Panc1 (cell line): ENCODE data around the gene TAPBPL. TPM values are rescaled to one million over a fixed set of nuclear protein-coding genes. Genes with fewer than 3 reads are reported as not detected.

ENCODE experiments used
- ATAC-seq: fragments of 200-7000 bp; cut with Tn5 transposase; 2 replicates; pipeline ENCODE4 v1.9.1; 2020; ENCODE audit warnings: mild to moderate bottlenecking, moderate library complexity
- Bru-seq: library from RNA; stranded (reverse); fragments of 400-500 nt; gene quantifications from one replicate; lab custom pipeline; 2021; lab: Mats Ljungman, UMichigan
- BruChase-seq, 2 experiments: library from RNA; stranded (reverse); fragments of 400-500 nt; gene quantifications; one replicate each; lab custom pipeline; 2021; lab: Mats Ljungman, UMichigan
- BruUV-seq: library from RNA; stranded (reverse); fragments of 400-500 nt; replicated peaks from 2 replicates; lab custom pipeline; 2021; lab: Mats Ljungman, UMichigan
- CTCF ChIA-PET: fragments of 300-600 bp; sonication (Branson Sonifier 250); formaldehyde crosslinking; loops from one replicate; lab custom pipeline; 2022; ENCODE audit warnings: antibody characterized with exemption; lab: Charles Lee
- POLR2A ChIA-PET: fragments of 300-600 bp; sonication (Branson Sonifier 250); formaldehyde crosslinking; loops from one replicate; lab custom pipeline; 2022; ENCODE audit warnings: antibody characterized with exemption; lab: Charles Lee
- DNase-seq: peaks from one replicate; pipeline ENCODE4 v3.0.0-alpha.2; 2010; ENCODE audit warnings: low read depth, low spot score
- H3K27ac ChIP-seq: 2 replicates; pipeline ENCODE4 v1.5.1; 2011; ENCODE audit warnings: mild to moderate bottlenecking, low read length, inconsistent platforms
- H3K27me3 ChIP-seq: fragments of 200-500 bp; sonication (Bioruptor generic); 2 replicates; pipeline ENCODE4 v1.6.0; 2014; ENCODE audit warnings: low read length, inconsistent platforms; ENCODE audit not compliant: control insufficient read depth, insufficient read depth
- H3K36me3 ChIP-seq: fragments of 200-500 bp; sonication (Bioruptor generic); 2 replicates; pipeline ENCODE4 v1.5.1; 2014; ENCODE audit warnings: inconsistent platforms, mild to moderate bottlenecking, low read length, moderate library complexity; ENCODE audit not compliant: control insufficient read depth, insufficient read depth
- H3K4me1 ChIP-seq: 2 replicates; pipeline ENCODE4 v1.5.1; 2011; ENCODE audit warnings: inconsistent platforms, mild to moderate bottlenecking, low read length, moderate library complexity; ENCODE audit not compliant: control insufficient read depth, insufficient read depth
- H3K4me3 ChIP-seq, 2 experiments: 2 replicates each; pipeline ENCODE4 v1.5.1; 2011 to 2012; ENCODE audit warnings: low read depth in 2 of 2, low read length in 2 of 2, mild to moderate bottlenecking in 2 of 2, inconsistent platforms in 1 of 2, moderate library complexity in 1 of 2
- H3K9me3 ChIP-seq: fragments of 200-500 bp; sonication (Bioruptor generic); 2 replicates; pipeline ENCODE4 v1.5.1; 2014; ENCODE audit warnings: low read depth, mild to moderate bottlenecking, inconsistent platforms, low read length, moderate library complexity; ENCODE audit not compliant: control insufficient read depth, insufficient read depth
- POLR2AphosphoS5 ChIP-seq: IDR thresholded peaks from 2 replicates; pipeline ENCODE4 v1.6.1; 2012; ENCODE audit warnings: mild to moderate bottlenecking, low read depth, low read length, moderate library complexity
- SIN3A ChIP-seq: IDR thresholded peaks from 2 replicates; pipeline ENCODE4 v1.6.1; 2012; ENCODE audit warnings: low read depth, mild to moderate bottlenecking, low read length, moderate library complexity, borderline replicate concordance; ENCODE audit not compliant: insufficient read depth
- TCF7L2 ChIP-seq: IDR thresholded peaks from 2 replicates; pipeline ENCODE4 v1.6.1; 2011; ENCODE audit warnings: mild to moderate bottlenecking, low read depth, low read length, inconsistent platforms
- in situ Hi-C: cut with HindIII; loops from 2 replicates; pipeline ENCODE4 v1.10.0; 2016; ENCODE audit warnings: low sequenced_read_pairs, low pct_unique_long_range_greater_than_20kb
- intact Hi-C: fragments of 100-400 bp; cut with micrococcal nuclease; formaldehyde crosslinking; loops from one replicate; pipeline ENCODE4 v1.10.0; 2022; ENCODE audit not compliant: unreplicated experiment
- long read RNA-seq: library from polyadenylated mRNA; unstranded; transcript quantifications from one replicate; pipeline ENCODE4 v2.0.0, GENCODE V29; 2021; ENCODE audit not compliant: unreplicated experiment
- polyA plus RNA-seq: library from polyadenylated mRNA; unstranded; fragments of >200 nt; gene quantifications from one replicate; pipeline ENCODE4 v1.2.1, GENCODE V29; 2012; ENCODE audit warnings: missing spikeins; ENCODE audit not compliant: insufficient read length
- total RNA-seq: library from RNA; stranded (reverse); gene quantifications from one replicate; pipeline ENCODE4 v1.2.1, GENCODE V29; 2021; ENCODE audit not compliant: unreplicated experiment
- TF ChIP-seq, protein P1 (sequence below), 2 experiments: IDR thresholded peaks; 2 replicates each; pipeline ENCODE4 v1.6.1; 2011 to 2012; ENCODE audit warnings: low read depth in 2 of 2, control low read depth in 1 of 2, low read length in 1 of 2, mild to moderate bottlenecking in 1 of 2, moderate library complexity in 1 of 2; ENCODE audit not compliant: insufficient read depth in 1 of 2
- TF ChIP-seq, protein P2 (sequence below): fragments of 450-650 bp; IDR thresholded peaks from 2 replicates; pipeline ENCODE4 v1.5.1; 2017; ENCODE audit warnings: mild to moderate bottlenecking

The TAPBPL gene, protein sequence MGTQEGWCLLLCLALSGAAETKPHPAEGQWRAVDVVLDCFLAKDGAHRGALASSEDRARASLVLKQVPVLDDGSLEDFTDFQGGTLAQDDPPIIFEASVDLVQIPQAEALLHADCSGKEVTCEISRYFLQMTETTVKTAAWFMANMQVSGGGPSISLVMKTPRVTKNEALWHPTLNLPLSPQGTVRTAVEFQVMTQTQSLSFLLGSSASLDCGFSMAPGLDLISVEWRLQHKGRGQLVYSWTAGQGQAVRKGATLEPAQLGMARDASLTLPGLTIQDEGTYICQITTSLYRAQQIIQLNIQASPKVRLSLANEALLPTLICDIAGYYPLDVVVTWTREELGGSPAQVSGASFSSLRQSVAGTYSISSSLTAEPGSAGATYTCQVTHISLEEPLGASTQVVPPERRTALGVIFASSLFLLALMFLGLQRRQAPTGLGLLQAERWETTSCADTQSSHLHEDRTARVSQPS
- total RNA-seq (7.8 TPM), Bru-seq, nascent RNA (percentile 41 among the genes with signal in this experiment), BruChase-seq, experiment 1, labeled RNA remaining after a 2-hour chase (percentile 44 among the genes with signal in this experiment), BruChase-seq, experiment 2, labeled RNA remaining after a 6-hour chase (percentile 41 among the genes with signal in this experiment)
- polyA plus RNA-seq: 7.9 TPM
- long read RNA-seq, transcript TAPBPL-201 (7 exons, 1,741 nt): major isoform, 11 of 13 reads
- long read RNA-seq, partial matches to known transcripts: 2 of 13 reads
- long read RNA-seq, other reads (novel, unspliced or antisense): 0 of 13 reads

DNA sequence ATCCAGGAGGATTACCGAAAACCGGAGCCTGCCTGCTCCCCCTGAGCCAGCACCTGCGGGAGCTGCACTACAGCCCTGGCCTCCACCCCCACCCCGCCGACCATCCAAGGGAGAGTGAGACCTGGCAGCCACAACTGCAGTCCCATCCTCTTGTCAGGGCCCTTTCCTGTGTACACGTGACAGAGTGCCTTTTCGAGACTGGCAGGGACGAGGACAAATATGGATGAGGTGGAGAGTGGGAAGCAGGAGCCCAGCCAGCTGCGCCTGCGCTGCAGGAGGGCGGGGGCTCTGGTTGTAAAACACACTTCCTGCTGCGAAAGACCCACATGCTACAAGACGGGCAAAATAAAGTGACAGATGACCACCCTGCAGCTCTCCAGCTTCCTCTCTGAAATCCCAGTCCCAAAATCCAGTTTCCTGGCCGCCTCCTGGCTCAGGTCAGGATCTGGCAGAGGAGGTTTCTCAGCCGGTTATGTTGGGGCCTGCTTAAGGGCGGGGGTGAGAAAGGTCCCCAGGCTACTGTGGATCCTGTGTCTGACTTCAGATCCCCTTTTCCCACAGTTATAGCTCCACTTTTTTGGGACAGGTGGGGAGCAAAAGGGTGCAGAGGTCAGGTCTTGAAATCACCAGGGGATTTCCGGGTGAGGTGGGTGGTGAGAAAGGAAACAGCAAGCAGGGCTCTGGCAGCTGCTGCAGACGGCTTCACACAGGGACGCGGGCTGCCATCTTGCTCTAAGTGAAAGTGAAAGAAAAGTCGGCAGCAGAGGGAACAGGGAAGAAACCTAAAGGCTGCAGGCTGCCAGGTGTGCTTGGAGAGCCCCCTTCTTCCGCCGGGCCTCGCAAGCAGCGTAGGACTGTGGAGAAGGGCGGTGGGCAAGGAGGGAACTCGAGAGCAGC, at the start of gene TAPBPL:
TAPBPL (plus strand) TSS at position 695 of the 897 bp plus-strand sequence. CDS start 207 bp downstream, outside the sequence.
- H3K4me1 ChIP-seq: peaks cover 16% of the 10 kb centered on the region
- BruUV-seq: TSS peak; percentile 85
- peak; percentile 85 for ATAC-seq
- CTCF ChIA-PET: interaction anchor here (0.7 kb wide), 1 partner anchor 230 kb away, joined by 4 read pairs; no protein-coding TSS in a partner anchor
- no peak for DNase-seq
- TF ChIP-seq, protein P1, sequence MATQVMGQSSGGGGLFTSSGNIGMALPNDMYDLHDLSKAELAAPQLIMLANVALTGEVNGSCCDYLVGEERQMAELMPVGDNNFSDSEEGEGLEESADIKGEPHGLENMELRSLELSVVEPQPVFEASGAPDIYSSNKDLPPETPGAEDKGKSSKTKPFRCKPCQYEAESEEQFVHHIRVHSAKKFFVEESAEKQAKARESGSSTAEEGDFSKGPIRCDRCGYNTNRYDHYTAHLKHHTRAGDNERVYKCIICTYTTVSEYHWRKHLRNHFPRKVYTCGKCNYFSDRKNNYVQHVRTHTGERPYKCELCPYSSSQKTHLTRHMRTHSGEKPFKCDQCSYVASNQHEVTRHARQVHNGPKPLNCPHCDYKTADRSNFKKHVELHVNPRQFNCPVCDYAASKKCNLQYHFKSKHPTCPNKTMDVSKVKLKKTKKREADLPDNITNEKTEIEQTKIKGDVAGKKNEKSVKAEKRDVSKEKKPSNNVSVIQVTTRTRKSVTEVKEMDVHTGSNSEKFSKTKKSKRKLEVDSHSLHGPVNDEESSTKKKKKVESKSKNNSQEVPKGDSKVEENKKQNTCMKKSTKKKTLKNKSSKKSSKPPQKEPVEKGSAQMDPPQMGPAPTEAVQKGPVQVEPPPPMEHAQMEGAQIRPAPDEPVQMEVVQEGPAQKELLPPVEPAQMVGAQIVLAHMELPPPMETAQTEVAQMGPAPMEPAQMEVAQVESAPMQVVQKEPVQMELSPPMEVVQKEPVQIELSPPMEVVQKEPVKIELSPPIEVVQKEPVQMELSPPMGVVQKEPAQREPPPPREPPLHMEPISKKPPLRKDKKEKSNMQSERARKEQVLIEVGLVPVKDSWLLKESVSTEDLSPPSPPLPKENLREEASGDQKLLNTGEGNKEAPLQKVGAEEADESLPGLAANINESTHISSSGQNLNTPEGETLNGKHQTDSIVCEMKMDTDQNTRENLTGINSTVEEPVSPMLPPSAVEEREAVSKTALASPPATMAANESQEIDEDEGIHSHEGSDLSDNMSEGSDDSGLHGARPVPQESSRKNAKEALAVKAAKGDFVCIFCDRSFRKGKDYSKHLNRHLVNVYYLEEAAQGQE (IDR thresholded peaks at IDR 0.05; ENCODE audit: insufficient read depth in 1 of 2, low read depth in 2 of 2, low read length in 1 of 2): no peak
- TF ChIP-seq, protein P2, sequence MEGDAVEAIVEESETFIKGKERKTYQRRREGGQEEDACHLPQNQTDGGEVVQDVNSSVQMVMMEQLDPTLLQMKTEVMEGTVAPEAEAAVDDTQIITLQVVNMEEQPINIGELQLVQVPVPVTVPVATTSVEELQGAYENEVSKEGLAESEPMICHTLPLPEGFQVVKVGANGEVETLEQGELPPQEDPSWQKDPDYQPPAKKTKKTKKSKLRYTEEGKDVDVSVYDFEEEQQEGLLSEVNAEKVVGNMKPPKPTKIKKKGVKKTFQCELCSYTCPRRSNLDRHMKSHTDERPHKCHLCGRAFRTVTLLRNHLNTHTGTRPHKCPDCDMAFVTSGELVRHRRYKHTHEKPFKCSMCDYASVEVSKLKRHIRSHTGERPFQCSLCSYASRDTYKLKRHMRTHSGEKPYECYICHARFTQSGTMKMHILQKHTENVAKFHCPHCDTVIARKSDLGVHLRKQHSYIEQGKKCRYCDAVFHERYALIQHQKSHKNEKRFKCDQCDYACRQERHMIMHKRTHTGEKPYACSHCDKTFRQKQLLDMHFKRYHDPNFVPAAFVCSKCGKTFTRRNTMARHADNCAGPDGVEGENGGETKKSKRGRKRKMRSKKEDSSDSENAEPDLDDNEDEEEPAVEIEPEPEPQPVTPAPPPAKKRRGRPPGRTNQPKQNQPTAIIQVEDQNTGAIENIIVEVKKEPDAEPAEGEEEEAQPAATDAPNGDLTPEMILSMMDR: no peak
- TF ChIP-seq SIN3A (no peak), TCF7L2 (no peak), POLR2AphosphoS5 (no peak)
- intact Hi-C loops (no loop called here), in situ Hi-C loops (no loop called here)
- H3K4me3 ChIP-seq: peak within 1 kb of the TSS; percentile 49 to 66
- POLR2A ChIA-PET: interaction anchor here (0.5 to 0.7 kb wide), 2 partner anchors 180 to 1031 kb away, joined by 3 to 7 read pairs; no protein-coding TSS in a partner anchor
- H3K9me3 ChIP-seq: no peaks in the 10 kb centered on the region
- H3K27ac ChIP-seq: peak within 1 kb of the TSS; percentile 98
- no peaks in the 10 kb centered on the region for H3K36me3 ChIP-seq
- H3K27me3 ChIP-seq: no peaks in the 10 kb centered on the region

GRCh38 chr12:6404390-6404789, 47.5 kb upstream of the TAPBPL start:
- no peaks in the 10 kb centered on the region for H3K36me3 ChIP-seq
- intact Hi-C loops (no loop called here), in situ Hi-C loops (no loop called here)
- no peaks in the 10 kb centered on the region for H3K4me1 ChIP-seq
- H3K4me3 ChIP-seq: no peak overlapping the region
- ATAC-seq (no peak), DNase-seq (no peak)
- no peak overlapping the region for H3K27ac ChIP-seq
- ChIA-PET CTCF (interaction anchor here (0.7 kb wide), 1 partner anchor 12 kb away, joined by 14 read pairs; no protein-coding TSS in a partner anchor), POLR2A (no interaction called here)
- H3K27me3 ChIP-seq: no peaks in the 10 kb centered on the region
- no peaks in the 10 kb centered on the region for H3K9me3 ChIP-seq
- BruUV-seq: no TSS peak
- no peak for TF ChIP-seq POLR2AphosphoS5
- TF ChIP-seq, protein P1 (IDR thresholded peaks at IDR 0.05; ENCODE audit: insufficient read depth in 1 of 2, low read depth in 2 of 2, low read length in 1 of 2): no peak
- TF ChIP-seq, protein P2: no peak
- TF ChIP-seq SIN3A: no peak
- no peak for TF ChIP-seq TCF7L2
